HK-2 (cell line): ENCODE results near the gene PPM1H.

ENCODE experiments used
- DNase-seq: peaks from one replicate; pipeline ENCODE4 v3.0.0-alpha.2; 2018; ENCODE audit not compliant: unreplicated experiment

Gene PPM1H

GRCh38 chr12:62799126-62799736 lies 135.7 kb downstream of the PPM1H start:
- peak; percentile 47 for DNase-seq

GRCh38 chr12:62794218-62794583 lies 140.7 kb downstream of the PPM1H start:
- DNase-seq: no peak

- peak; percentile 86 for DNase-seq
These were observed 141.4 kb downstream of the PPM1H start for GRCh38 chr12:62793256-62794217.

GRCh38 chr12:62792236-62792870 lies 142.6 kb downstream of the PPM1H start:
- no peak for DNase-seq

GRCh38 chr12:62789851-62790250 lies 145.1 kb downstream of the PPM1H start:
- DNase-seq: no peak

- no peak for DNase-seq
These were observed 147.3 kb downstream of the PPM1H start for GRCh38 chr12:62787611-62788010.

- DNase-seq: no peak
These were observed 147.9 kb downstream of the PPM1H start for GRCh38 chr12:62787023-62787422.

- peak; percentile 84 for DNase-seq
These were observed 148.9 kb downstream of the PPM1H start for GRCh38 chr12:62785941-62786559.

- no peak for DNase-seq
These were observed 150.4 kb downstream of the PPM1H start for GRCh38 chr12:62784576-62784975.

GRCh38 chr12:62783881-62784280 lies 151.1 kb downstream of the PPM1H start:
- no peak for DNase-seq

- DNase-seq: no peak
These were observed 153.6 kb downstream of the PPM1H start for GRCh38 chr12:62781136-62781880.

GRCh38 chr12:62779488-62779887 lies 155.5 kb downstream of the PPM1H start:
- DNase-seq: no peak

GRCh38 chr12:62778187-62778586 lies 156.8 kb downstream of the PPM1H start:
- no peak for DNase-seq

- DNase-seq: no peak
These were observed 158.0 kb downstream of the PPM1H start for GRCh38 chr12:62776997-62777396.

GRCh38 chr12:62776575-62776974 lies 158.4 kb downstream of the PPM1H start:
- no peak for DNase-seq

GRCh38 chr12:62774794-62775193 lies 160.2 kb downstream of the PPM1H start:
- DNase-seq: no peak

- peak; percentile 28 for DNase-seq
These were observed 162.5 kb downstream of the PPM1H start for GRCh38 chr12:62772416-62772955.

- no peak for DNase-seq
These were observed 163.1 kb downstream of the PPM1H start for GRCh38 chr12:62771828-62772227.

- no peak for DNase-seq
These were observed 164.6 kb downstream of the PPM1H start for GRCh38 chr12:62770381-62770780.

- DNase-seq: no peak
These were observed 165.8 kb downstream of the PPM1H start for GRCh38 chr12:62769076-62769619.

GRCh38 chr12:62767946-62768345 lies 167.0 kb downstream of the PPM1H start:
- no peak for DNase-seq
